ENCODE measurements around the gene GATB. TPM values are rescaled to one million over a fixed set of nuclear protein-coding genes. Genes with fewer than 3 reads are reported as not detected.
"Not testable (repeated sequence)": the region's sequence is repeated elsewhere in the genome, so short reads cannot be mapped to it uniquely, and the experiment has no call there.

The GATB gene
- total and polyA plus RNA-seq, 2 experiments from 2014 or later, result 18.0 to 20.0 TPM

GRCh38 chr4:151738720-151739517 lies 21.9 kb downstream of the GATB start:
- Histone ChIP-seq H3K9me3 (ENCODE audit: low read depth) (no peaks in the 10 kb centered on the region), H3K9me2 (ENCODE audit: insufficient read depth) (no peaks in the 10 kb centered on the region), H3F3A (ENCODE audit: insufficient read depth) (peaks cover 5% of the 10 kb centered on the region; the same call in 1 of the 2 replicates), H3K27ac (no peak overlapping the region), H3K4me3 (no peak overlapping the region), H4K20me1 (ENCODE audit: insufficient read depth) (no peaks in the 10 kb centered on the region), H3K9ac (no peak overlapping the region), H3K4me1 (ENCODE audit: insufficient read depth) (peaks cover 12% of the 10 kb centered on the region), H3K27me3 (replicated peaks; ENCODE audit: insufficient read depth) (no peaks in the 10 kb centered on the region), H2AFZ (no peak overlapping the region), H3K4me2 (ENCODE audit: unreplicated experiment) (no peak overlapping the region), H3K79me2 (ENCODE audit: insufficient read depth) (peaks cover 11% of the 10 kb centered on the region; the same call in 1 of the 2 replicates), H3K36me3 (ENCODE audit: low read depth) (peaks cover 8% of the 10 kb centered on the region; the same call in 1 of the 2 replicates)
- in situ Hi-C loops (cut with MboI), result no loop called here
- TF ChIP-seq EZH2 (IDR thresholded peaks at IDR 0.05; ENCODE audit: insufficient read depth, poor library complexity, severe bottlenecking), result no peak
- TF ChIP-seq EZH2phosphoT487 (IDR thresholded peaks at IDR 0.05; ENCODE audit: insufficient read depth, low read depth), result no peak
- 90 to 92% methylated on average over 8 of the region's 8 CpGs for WGBS, 2 experiments (ENCODE audit: low coverage in 1 of 2, low lambda C conversion rate in 2 of 2, missing lambda C conversion rate in 2 of 2)
- no peak for DNase-seq

DNA sequence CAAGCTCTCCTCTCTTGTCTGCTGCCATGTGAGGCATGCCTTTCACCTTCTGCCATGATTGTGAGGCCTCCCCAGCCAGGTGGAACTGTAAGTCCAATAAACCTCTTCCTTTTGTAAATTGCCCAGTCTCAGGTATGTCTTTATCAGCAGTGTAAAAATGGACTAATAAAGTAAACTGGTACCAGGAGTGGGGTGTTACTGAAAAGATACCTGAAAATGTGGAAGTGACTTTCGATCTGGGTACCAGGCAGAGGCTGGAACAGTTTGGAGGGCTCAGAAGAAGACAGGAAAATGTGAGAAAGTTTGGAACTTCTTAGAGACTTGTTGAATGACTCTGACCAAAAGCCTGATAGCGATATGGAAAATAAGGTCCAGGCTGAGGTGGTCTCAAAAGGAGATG lies 24.0 kb downstream of the GATB start:
- H3K9ac ChIP-seq; H3F3A ChIP-seq (ENCODE audit: insufficient read depth); H2AFZ ChIP-seq; H3K4me1 ChIP-seq (ENCODE audit: insufficient read depth); H3K4me2 ChIP-seq (ENCODE audit: unreplicated experiment); DNase-seq; H3K4me3 ChIP-seq; H3K27ac ChIP-seq; H3K9me3 ChIP-seq (ENCODE audit: low read depth); in situ Hi-C loops (cut with MboI); H3K27me3 ChIP-seq (replicated peaks; ENCODE audit: insufficient read depth); H3K36me3 ChIP-seq (ENCODE audit: low read depth); H3K9me2 ChIP-seq (ENCODE audit: insufficient read depth); H4K20me1 ChIP-seq (ENCODE audit: insufficient read depth): not testable (repeated sequence)
- WGBS, 2 experiments (ENCODE audit: low coverage in 1 of 2, low lambda C conversion rate in 2 of 2, missing lambda C conversion rate in 2 of 2), result 67 to 76% methylated on average over 2 of the region's 2 CpGs
- H3K79me2 ChIP-seq (ENCODE audit: insufficient read depth), result peaks cover 22% of the 10 kb centered on the region; the same call in 1 of the 2 replicates

- Histone ChIP-seq H3K4me3 (no peak overlapping the region), H3K9me3 (ENCODE audit: low read depth) (no peaks in the 10 kb centered on the region), H3K4me1 (ENCODE audit: insufficient read depth) (no peaks in the 10 kb centered on the region), H3K4me2 (ENCODE audit: unreplicated experiment) (no peak overlapping the region), H2AFZ (no peak overlapping the region), H3F3A (ENCODE audit: insufficient read depth) (no peaks in the 10 kb centered on the region), H3K36me3 (ENCODE audit: low read depth) (peaks cover 8% of the 10 kb centered on the region; the same call in 1 of the 2 replicates), H3K27ac (no peak overlapping the region), H3K79me2 (ENCODE audit: insufficient read depth) (peaks cover 17% of the 10 kb centered on the region; the same call in 1 of the 2 replicates), H3K9ac (no peak overlapping the region), H4K20me1 (ENCODE audit: insufficient read depth) (no peaks in the 10 kb centered on the region), H3K9me2 (ENCODE audit: insufficient read depth) (no peaks in the 10 kb centered on the region), H3K27me3 (replicated peaks; ENCODE audit: insufficient read depth) (no peaks in the 10 kb centered on the region)
- TF ChIP-seq EZH2 (IDR thresholded peaks at IDR 0.05; ENCODE audit: insufficient read depth, poor library complexity, severe bottlenecking) (no peak), EZH2phosphoT487 (IDR thresholded peaks at IDR 0.05; ENCODE audit: insufficient read depth, low read depth) (no peak)
- no peak for DNase-seq
- WGBS, 2 experiments (ENCODE audit: low coverage in 1 of 2, low lambda C conversion rate in 2 of 2, missing lambda C conversion rate in 2 of 2), result 100% methylated on average over 1 of the region's 1 CpG
- in situ Hi-C loops (cut with MboI), result no loop called here
Measured at GRCh38 chr4:151736361-151736760, 24.4 kb downstream of the GATB start.

DNA sequence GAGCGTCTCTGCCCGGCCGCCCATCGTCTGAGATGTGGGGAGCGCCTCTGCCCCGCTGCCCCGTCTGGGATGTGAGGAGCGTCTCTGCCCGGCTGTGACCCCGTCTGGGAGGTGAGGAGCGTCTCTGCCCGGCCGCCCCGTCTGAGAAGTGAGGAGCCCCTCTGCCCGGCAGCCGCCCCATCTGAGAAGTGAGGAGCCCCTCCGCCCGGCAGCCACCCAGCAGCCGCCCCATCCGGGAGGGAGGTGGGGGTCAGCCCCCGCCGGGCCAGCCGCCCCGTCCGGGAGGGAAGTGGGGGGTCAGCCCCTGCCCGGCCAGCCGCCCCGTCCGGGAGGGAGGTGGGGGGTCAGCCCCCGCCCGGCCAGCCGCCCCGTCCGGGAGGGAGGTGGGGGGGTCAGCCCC lies 29.1 kb downstream of the GATB start:
- H3K4me3 ChIP-seq; H3K9ac ChIP-seq; H3K9me2 ChIP-seq (ENCODE audit: insufficient read depth); H3K9me3 ChIP-seq (ENCODE audit: low read depth); H3K4me2 ChIP-seq (ENCODE audit: unreplicated experiment); H4K20me1 ChIP-seq (ENCODE audit: insufficient read depth); H2AFZ ChIP-seq; H3K27ac ChIP-seq; in situ Hi-C loops (cut with MboI); H3K36me3 ChIP-seq (ENCODE audit: low read depth); H3K27me3 ChIP-seq (replicated peaks; ENCODE audit: insufficient read depth); DNase-seq: not testable (repeated sequence)
- H3K79me2 ChIP-seq (ENCODE audit: insufficient read depth), result peaks cover 15% of the 10 kb centered on the region; the same call in 1 of the 2 replicates
- peaks cover 16% of the 10 kb centered on the region for H3K4me1 ChIP-seq (ENCODE audit: insufficient read depth)
- peaks cover 15% of the 10 kb centered on the region; the same call in 1 of the 2 replicates for H3F3A ChIP-seq (ENCODE audit: insufficient read depth)
- WGBS, 2 experiments (ENCODE audit: low coverage in 1 of 2, low lambda C conversion rate in 2 of 2, missing lambda C conversion rate in 2 of 2), result 93% methylated on average over 26 of the region's 34 CpGs; no CpG with 5 or more reads in 1 of the 2 experiments

All from GM23248 (cell line).